Breast epithelium (tissue), 3 donors: Measurements from ENCODE around the gene LAYN.

ENCODE experiments used
- CTCF ChIP-seq, 3 donors: fragments of 450-650 bp; IDR thresholded peaks; one replicate each; pipeline ENCODE4 v1.5.1; 2016 to 2017; ENCODE audit warnings: antibody characterized with exemption in 3 of 3, mild to moderate bottlenecking in 3 of 3, moderate library complexity in 3 of 3
- POLR2A ChIP-seq: fragments of 450-650 bp; IDR thresholded peaks from one replicate; pipeline ENCODE4 v1.6.1; 2016; ENCODE audit warnings: antibody characterized with exemption, mild to moderate bottlenecking, moderate library complexity
- POLR2AphosphoS5 ChIP-seq, 3 donors: sonication (generic); formaldehyde crosslinking; IDR thresholded peaks; one replicate each; pipeline ENCODE4 v1.6.1; 2017; ENCODE audit warnings: antibody characterized with exemption in 3 of 3

DNA sequence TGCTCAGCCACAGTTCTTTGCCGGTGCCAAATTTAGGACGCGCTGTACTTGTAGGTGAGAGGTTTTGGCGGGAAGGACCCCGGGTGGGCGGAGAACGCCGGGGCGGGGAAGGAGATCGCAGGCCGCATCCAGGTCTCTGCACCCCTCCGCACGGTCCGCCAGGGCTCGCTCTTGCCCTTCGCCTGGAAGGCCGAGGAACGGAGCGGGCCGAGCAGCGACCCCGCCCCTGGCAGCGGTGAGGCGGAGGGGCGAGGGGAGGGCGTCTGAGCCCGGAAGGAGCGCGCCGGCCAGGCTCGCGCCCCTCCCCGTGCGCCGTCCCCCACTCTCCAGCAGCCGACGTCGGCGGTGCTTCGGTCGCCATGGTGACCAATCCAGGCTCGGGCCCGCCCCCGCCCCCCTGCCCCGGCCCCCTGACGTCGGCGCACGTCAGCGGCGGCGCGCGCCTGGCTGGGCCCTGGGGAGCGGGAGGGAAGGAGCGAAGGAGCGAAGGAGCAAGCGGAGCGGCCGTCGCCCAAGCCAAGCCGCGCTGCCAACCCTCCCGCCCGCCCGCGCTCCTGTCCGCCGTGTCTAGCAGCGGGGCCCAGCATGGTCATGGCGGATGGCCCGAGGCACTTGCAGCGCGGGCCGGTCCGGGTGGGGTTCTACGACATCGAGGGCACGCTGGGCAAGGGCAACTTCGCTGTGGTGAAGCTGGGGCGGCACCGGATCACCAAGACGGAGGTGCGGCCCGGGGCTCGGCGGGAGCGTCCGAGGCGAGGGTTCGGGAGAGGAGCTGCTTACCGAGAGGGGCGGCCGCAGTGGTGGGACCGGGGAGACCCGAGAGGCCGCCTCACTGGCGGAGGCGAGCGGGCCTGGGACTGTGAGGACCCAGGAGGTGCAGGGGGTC lies 61.7 kb downstream of the LAYN start, which contains the start of gene SIK2:
- TF ChIP-seq CTCF (IDR thresholded peaks at IDR 0.05) (peak; percentile 80 to 96 (median 96)), POLR2A (no peak), POLR2AphosphoS5 (IDR thresholded peaks at IDR 0.05) (peak; percentile 54 to 85 (median 82))
